ENCODE results near the gene TMEM255B.

TMEM255B gene

DNA sequence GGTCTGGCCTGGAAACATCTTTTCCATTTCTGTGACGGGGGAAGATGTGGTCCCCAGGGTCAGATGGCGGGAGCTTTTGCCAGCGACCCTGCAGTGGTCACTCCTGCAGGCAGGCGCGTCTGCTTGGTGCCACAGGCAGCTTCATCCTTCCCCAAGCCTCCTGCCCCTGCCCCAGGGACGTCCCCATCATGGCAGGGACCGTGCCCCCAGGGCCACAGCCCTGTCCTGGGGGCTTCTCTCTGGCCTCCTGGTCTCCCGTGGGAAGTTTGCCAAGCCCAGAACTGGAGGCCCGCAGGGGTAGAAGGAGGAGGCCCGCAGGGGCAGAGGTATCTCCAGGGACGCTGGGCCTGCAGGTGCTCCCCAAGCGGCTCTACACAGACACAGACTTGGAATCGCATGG, 47.5 kb downstream of the TMEM255B start:
- DNase-seq, result no peak

DNA sequence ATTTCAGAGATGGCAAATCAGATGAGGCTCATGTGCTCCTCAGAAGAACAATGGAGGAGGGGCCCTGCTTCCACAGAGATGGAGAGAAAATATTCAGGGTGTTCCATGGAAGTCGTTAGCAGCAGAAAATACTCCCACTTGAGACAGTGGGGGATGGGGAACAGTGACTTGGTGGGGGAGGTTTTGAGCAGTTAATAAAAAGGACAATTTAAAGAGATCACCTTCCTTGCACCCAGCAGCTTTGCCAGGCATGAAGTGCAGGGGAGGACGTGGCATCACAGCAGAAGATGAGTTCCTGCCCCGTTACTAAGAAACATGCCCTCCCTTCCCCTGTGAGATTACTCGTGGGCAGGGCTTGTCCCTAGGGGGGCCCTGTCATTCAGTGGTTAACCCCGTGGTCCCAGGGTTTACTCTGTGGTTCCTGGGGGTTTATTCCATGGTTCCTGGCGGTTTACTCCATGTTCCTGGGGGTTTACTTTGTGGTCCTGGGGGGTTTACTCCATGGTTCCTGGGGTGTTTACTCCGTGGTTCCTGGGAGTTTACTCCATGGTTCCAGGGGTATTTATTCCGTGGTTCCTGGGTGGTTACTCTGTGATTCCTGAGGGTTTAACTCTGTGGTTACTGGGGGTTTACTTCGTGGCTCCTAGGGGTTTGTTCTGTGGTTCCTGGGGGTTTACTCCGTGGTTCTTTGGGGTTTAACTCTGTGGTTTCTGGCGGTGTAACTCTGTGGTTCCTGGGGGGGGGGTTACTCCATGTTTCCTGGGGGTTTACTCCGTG, 49.2 kb downstream of the TMEM255B start:
- DNase-seq, result no peak

DNA sequence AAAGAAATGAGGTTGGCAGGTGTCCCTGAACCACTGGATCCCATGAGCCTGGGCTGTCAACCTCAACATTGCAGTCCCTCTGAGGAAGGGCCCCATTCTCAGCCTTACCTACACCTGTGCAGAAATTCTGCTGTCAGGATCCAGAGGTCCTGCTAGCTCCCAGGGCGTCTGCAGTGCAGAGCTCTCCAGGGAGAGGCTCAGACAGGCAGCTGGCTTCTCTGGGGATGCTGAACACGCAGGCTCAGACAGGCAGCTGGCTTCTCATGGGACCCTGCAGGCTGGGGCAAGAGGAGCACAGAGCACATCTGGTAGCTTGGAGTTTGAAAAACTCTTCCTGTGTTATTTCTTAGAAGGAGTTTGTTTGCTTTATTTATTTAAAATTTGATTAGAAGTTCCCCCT, 50.9 kb downstream of the TMEM255B start:
- no peak for DNase-seq

DNA sequence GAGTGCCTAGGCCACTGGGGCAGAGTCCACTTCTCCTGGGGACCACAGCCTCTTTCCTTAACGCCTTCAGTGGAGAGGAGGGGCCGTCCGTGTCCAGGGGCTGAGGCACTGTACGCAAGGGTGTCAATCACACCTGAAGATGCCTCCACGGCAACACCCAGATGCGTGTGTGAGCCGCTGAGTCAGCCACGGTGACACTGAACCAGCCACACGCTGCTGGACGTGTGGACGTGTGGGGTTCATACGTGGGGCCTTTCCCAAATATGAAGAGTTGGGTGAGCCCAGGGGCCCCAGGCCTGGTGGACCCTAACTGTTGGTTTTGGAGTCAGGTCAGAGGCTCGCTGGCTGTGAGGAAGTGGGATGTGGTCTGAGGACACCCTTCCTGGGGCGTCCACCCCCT, 51.6 kb downstream of the TMEM255B start:
- no peak for DNase-seq

DNA sequence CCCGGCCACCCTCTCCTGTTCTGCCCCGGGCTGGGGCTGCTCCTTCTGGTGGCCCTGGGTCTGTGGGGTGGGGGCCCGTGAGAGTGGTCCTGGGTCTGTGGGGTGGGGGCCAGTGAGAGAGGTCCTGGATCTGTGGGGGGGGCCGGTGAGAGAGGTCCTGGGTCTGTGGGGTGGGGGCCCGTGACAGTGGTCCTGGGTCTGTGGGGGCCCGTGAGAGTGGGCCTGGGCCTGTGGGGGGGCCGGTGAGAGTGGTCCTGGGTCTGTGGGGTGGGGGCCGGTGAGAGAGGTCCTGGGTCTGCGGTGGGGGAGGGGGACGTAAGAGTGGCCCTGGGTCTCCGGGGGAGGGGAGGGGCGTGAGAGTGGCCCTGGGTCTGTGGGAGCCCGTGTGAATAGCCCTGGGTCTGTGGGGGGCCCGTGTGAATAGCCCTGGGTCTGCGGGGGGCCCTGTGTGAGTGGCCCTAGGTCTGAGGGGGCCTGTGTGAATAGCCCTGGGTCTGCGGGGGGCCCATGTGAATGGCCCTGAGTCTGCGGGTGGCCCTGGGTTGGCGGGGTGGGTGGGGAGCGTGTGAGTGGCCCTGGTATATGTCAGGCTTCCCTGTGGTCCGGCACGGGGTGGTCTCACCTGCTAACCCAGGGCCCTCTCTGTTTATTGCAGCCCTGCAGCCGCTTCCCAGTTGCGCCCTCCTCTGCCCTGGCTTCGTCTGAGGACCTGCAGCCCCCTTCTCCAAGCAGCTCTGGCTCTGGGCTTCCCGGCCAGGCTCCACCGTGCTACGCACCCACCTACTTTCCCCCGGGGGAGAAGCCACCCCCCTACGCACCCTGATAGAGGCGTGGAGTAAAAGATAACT, 52.3 kb downstream of the TMEM255B start:
- no peak for DNase-seq

DNA sequence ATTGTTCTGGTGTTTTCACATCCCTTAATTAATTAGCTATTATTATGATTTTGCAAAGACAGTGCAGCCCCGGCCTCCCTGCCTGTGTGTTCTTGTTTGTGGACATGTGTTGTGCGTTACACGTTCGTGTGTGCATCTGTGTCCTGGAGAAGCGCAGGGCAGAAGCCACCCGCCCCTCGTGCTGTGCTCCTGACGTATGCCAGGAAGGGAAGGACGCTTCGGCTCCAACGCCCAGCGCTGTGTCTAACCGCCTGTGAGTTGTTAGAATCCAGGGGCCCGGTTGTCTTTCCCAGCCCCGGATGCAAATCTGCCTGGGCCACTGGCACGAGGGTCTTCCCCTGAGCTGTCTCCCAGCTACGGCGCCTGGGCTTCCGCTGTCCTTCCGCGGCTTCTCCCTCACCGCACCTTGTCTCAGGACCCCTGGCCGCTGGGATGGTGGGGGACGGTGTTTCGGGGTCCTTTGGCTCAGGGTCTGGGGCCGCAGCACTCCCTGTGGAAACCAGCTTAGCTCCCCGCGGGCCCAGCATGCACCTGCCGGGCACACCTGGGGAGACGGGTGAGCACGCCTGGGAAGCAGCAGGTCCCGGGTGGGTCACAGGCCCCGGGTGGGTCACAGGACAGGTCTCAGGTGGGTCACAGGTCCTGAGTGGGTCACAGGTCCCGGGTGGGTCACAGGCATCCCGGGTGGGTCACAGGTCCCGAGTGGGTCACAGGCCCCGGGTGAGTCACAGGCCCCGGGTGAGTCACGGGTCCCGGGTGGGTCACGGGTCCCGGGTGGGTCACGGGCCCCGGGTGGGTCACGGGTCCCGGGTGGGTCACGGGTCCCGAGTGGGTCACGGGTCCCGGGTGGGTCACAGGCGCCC, 53.4 kb downstream of the TMEM255B start:
- no peak for DNase-seq

DNA sequence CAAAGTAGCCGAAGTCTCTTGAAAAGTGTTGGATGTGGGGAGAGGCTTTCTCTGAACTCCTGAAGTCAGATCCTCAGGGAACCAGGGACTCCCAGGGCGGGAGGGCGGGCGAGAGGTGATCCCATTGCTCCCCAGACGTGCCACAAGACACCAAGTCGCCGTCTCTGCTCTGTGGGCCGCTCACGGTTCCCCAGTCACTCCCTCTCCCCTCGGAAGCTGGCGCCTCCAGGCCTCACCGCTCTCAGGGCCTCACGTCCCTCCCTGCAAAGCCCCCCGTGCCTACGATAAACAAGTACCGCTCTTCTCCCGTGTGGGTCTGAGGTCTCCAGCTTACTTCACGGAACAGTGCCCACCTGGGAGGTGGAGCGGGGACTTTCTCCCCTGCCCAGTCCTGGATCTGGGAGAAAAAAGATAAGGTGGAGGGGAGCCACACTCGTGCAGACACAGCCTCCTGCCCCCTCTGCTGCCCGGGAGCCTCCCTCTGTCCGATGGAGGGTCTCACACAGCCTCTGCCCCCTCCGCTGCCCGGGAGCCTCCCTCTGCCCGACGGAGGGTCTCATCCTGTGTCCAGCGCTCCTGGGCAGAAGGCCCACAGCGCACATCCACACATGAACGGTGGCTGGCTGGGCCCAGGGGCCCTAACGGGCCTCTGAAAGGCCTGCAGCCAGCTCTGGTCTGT, 54.2 kb downstream of the TMEM255B start:
- DNase-seq, result no peak

DNA sequence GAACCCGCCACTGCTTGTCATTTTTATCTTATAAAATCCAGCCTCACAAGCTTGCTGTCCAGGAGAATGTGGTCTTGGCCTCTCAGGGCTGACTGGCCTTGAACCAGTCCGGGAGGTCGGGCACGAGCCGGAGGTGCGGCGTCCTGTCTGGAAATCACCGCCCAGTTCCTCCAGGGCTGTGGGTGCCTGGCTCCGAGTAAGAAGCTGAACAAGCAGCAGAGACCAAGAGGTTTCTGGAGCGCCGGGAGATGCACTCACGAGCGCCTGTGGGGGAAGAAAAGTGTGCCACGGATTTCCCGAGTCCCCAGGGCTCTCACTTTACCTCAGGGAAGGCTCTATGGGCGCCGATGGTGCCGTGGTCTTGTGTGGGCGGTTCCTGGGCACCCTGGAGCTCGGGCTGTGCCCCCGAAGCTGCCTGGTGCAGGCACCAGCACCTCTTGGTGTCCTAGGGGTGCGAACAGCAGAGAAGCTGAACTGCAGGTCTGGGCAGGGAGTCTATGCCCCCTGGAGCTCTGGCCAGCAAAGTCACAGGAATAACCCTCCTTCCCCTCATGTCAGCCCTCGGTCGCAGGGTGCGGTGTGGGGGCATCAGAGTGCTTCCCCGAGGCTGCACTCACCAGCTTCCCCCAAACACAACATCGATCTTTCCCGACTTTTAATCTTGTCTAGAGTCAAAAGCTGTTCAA, 54.9 kb downstream of the TMEM255B start:
- DNase-seq, result no peak

DNA sequence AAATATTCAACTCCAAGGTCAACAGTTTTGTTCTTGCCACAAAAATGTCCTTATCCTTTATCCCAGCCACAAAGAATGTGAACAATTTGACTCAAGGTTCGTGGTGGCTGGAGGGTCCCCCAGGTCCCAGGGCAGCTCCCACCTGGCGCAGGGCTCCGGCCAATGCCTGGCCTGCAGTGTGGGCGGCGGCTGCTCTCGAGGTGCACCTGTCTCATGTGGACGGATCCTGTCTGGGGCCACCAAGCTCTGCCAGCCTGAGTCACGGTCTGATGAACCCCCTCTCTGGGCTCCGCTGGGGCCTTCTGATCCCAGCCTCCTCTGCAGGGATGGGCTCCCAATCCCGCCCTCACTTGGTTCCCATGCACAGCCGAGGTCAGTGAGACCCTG, 55.4 kb downstream of the TMEM255B start:
- no peak for DNase-seq

DNA sequence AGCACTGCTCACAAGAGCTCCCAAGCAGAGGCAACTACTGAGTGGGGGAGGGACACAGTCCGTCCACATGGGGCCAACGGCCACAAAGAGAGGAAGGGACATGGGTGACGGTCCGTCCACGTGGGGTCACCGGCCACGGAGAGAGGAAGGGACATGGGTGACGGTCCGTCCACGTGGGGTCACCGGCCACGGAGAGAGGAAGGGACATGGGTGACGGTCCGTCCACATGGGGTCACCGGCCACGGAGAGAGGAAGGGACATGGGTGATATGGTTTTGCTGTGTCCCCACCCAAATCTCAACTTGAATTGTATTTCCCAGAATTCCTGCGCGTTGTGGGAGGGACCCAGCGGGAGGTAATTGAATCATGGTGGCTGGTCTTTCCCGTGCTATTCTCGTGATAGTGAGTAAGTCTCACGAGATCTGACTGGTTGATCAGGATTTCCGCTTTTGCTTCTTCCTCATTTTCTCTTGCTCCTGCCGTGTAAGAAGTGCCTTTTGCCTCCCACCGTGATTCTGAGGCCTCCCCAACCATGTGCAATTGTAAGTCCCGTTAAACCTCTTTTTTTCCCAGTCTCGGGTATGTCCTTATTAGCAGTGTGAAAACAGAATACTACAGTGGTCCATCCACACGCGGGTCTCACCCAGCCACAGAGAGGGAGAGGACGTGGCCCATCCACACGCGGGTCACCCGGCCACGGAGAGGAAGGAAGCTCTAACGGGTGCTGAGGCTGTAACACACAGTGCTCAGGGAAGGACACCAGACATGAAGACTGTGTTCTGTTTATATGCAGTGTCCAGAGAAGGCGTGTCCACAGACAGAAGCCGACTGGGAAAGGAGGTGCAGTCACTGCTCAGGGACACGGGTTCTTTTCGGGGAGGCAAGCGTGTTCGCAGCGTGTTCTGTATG, 56.4 kb downstream of the TMEM255B start:
- no peak for DNase-seq

DNA sequence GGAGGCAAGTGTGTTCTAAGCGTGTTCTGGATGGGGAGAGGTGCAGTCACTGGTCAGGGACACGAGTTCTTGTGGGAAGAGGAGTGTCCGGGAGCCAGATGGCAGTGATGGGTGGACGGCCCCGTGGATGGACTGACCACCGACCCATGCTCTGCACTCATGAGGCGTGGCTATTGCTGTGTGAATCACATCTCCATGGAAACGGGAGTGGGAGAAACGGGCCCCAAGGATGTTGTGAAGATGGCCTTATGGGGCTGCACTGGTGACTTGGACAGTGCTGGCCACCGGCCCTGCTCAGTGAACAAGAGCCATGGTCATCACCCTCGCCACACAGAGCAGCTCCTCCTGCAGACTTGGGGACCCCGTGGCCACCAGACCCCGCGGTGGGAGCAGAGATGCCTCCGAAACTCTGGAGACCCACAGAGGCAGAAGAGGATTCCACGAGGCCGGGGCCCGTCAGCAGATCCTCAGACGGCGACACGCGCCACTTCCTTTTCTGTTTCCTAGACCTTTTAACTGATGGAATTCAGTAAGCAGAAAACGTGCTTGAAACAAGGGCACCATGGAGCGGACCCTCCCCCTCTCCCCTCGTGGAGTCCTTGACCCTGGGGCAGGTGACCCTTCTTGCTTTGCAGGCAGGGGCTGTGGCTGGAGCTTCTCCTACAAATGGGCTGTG, 57.4 kb downstream of the TMEM255B start:
- DNase-seq, result no peak

DNA sequence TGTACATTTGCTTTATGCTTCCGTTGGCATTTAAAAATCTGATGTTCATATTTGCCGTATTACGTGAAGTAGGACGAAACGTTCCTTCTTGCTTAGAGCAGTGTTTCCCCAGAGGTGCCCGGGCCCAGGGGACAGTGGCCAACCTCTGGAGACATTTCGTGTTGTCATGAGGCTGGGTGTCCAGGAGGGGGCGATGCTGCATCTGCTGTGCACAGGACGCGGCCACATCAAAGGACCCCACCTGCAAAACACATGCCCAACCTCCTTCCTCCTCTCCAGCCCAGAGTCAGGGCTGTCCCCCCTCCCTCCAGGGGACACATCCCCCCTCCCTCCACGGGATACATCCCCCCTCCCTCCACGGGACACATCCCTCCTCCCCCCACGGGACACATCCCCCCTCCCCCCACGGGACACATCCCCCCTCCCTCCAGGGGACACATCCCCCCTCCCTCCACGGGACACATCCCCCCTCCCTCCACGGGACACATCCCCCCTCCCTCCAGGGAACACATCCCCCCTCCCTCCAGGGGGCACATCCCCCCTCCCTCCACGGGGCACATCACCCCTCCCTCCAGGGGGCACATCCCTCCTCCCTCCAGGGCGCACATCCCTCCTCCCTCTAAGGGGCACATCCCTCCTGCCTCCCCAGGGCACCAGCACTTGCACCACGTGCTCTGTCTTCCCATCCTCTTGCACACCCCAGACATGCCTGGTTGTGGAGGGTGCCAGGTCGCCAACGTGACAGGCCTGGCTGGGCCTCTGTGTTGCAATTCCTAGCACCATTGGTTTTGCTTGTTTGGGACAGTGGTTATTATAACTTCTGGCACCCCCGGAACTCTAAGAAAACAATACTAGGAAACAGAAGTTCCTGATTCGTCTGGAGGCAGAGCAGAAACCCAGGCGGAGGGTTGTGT, 58.2 kb downstream of the TMEM255B start:
- DNase-seq, result peak; percentile 76 to 82

DNA sequence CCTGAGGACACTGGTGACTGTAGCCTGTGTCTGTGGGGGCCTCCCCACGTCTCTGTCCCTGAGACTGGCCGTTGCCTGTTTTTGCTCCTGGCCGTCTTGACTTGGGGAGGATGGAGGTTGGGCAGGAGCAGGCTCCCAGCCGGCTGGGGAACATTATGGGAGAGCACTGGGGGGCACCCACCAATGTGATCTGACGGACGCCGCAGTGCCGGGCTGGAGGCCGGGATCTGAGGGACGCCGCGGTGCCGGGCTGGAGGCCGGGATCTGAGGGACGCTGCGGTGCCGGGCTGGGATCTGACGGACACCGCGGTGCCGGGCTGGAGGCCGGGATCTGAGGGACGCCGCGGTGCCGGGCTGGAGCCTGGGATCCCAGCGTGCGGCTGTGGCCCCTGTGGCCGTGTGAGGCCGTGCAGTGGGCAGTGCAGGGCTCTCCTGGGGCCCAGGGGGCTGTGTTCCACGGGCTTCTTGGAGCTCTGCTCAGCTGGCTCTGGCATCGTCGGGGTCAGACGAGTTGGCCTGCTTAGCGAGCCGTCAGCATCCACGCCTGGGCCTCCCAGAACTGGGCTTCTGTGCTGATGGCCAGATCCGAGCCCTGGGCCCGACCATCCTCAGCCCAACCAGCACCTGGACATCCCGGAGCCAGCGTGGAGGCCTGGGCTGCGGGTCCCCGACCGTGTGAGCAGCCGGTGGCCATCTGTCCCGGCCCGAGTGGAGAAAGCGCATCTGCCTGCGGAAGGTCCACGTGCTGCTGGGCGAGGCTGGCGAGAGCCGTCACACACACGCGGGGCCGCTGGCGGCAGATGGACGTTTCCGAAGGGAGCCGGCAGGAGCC, 59.0 kb downstream of the TMEM255B start:
- no peak for DNase-seq

DNA sequence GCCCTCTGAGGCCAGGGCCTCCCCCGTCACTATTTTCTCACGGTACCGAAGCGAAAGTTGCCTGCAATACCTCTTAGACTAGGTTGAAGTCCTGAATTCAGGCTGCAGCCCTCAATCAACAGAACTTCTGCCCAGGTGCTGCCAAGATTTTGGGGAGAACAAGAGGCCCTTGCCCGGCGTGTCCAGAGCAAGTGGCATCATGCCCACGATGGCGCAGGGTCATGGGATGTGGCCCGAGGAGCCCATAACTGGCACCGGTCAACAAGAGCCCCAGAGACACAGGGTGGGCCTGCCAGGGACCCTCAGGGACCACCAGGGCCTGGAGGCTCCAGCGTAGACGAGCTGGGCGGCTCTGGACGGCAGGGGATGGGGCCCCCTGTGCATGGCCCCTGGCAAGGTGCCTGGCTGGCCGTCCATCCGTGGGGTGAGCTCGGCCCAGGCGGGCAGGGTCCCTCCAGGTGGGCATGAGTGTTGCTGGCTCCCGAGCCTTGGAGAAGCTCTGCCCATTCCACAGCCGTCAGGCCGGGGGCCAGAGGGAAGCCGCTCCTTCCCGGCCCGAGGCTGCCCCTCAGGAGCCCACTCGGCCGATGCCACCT, 59.8 kb downstream of the TMEM255B start:
- no peak for DNase-seq

DNA sequence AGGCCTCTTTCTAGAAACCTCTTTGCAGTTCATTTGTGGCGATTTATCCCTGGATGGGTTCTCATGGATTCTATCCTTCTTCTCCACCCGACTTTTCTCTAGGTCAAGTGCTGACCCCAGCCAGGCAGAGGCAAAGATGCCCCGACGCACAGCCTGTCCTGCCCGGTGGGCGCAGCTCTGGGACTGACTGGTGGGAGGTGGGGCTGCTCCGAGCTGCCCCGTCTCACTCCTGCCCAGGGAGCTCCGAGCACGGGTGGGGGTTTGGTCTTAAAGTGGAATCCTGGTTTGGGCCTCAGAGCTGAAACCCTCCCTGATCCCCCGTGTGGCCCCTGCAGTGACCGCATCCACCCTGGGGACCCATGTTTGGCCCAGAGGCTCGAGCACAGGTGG, 60.3 kb downstream of the TMEM255B start:
- DNase-seq, result no peak

DNA sequence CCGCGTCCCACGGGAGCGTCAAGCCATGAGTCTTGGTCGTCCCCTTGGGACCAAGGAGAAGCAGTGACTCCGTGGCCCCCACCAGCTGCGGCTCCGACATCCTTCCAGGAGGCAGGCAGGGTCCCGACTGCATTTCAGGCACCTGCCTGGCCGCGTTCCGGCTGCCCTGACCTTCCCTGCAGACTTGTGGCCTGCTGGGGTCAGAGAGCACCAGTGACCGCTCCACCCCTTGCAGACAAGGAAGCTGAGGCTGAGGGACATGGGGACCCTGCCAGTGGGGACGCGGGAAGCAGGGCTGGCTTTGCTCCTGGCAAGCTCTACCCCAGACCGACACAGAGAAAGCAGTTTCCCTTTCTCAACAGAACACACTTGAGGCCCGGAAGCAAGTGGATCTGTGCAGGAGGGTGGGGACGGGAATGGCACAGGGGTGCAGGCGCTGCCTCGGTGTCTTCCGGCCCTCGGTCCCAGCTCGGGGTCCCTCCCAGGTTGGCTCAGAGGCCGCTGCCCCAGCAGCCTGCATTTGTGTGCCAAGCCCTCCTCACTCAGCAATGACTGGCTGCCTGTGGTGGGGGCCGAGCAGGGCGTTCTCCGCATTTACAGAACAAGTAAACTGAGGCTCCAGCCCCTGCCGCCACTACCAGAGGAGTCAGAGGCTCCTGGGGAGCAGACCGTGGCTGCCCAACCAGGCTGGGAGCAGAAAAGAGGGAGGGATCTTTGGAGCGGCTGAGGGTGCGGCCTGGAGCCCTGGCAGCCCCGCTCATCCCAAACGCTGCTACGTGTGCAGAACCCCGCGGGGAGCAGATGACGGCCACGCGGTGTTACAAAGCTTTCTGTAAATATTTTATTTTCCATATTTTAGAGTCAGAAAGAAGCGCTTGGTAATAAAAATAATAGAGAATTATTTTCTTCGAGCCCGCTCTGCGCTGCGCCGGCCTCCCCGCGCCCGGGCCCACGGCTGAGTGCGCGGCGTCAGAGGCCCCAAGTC, 61.0 kb downstream of the TMEM255B start:
- no peak for DNase-seq
